Esophagus muscularis mucosa (tissue), 3 donors: ENCODE measurements around the gene KL.

Experiments used
- CTCF ChIP-seq, 3 experiments: fragments of 200-600 bp in 2 of 3; fragments of 450-650 bp in 1 of 3; sonication (generic) in 2 of 3; IDR thresholded peaks; one replicate each; pipeline ENCODE4 v1.5.1; 2017 to 2019; ENCODE audit warnings: antibody characterized with exemption in 3 of 3, mild to moderate bottlenecking in 2 of 3, moderate library complexity in 1 of 3
- POLR2A ChIP-seq: fragments of 450-650 bp; IDR thresholded peaks from one replicate; pipeline ENCODE4 v1.6.1; 2017; ENCODE audit warnings: antibody characterized with exemption, moderate library complexity, mild to moderate bottlenecking, low read depth
- POLR2AphosphoS5 ChIP-seq, 2 donors: sonication (generic); formaldehyde crosslinking; IDR thresholded peaks; one replicate each; pipeline ENCODE4 v1.6.1; 2017; ENCODE audit warnings: antibody characterized with exemption in 2 of 2

GRCh38 chr13:32983058-32983457 lies 33.2 kb upstream of the KL start:
- TF ChIP-seq CTCF (IDR thresholded peaks at IDR 0.05) (no peak), POLR2AphosphoS5 (IDR thresholded peaks at IDR 0.05) (no peak), POLR2A (no peak)
